GM23338 (cell line): ENCODE measurements around the gene PAPPA2.

Experiments used
- CREB1 ChIP-seq: fragments of 250-450 bp; sonication (Bioruptor Pico); IDR thresholded peaks from 2 replicates; pipeline ENCODE4 v1.5.0; 2020; ENCODE audit warnings: low read depth, mild to moderate bottlenecking, moderate library complexity
- CTCF ChIP-seq, 2 experiments: fragments of 200-600 bp in 1 of 2; sonication (generic) in 1 of 2; conservative IDR thresholded peaks; 2 replicates each; pipeline versions ENCODE4 v1.5.1 to v1.6.1; 2016 to 2017; ENCODE audit warnings: antibody characterized with exemption in 2 of 2, low read depth in 2 of 2, mild to moderate bottlenecking in 2 of 2, moderate library complexity in 1 of 2
- ETS1 ChIP-seq: IDR thresholded peaks from 2 replicates; pipeline ENCODE4 v1.6.1; 2016; ENCODE audit warnings: antibody characterized with exemption
- EZH2 ChIP-seq: fragments of 200-600 bp; sonication (generic); IDR thresholded peaks from one replicate; pipeline ENCODE4 v1.8.0; 2017; ENCODE audit warnings: antibody characterized with exemption, mild to moderate bottlenecking, low read depth; ENCODE audit not compliant: unreplicated experiment
- EZH2phosphoT487 ChIP-seq: fragments of 200-600 bp; sonication (generic); IDR thresholded peaks from one replicate; pipeline ENCODE4 v1.8.1; 2018; ENCODE audit warnings: antibody characterized with exemption; ENCODE audit not compliant: unreplicated experiment
- JUNB ChIP-seq: IDR thresholded peaks from one replicate; pipeline ENCODE4 v1.6.1; 2016; ENCODE audit warnings: antibody characterized with exemption; ENCODE audit not compliant: unreplicated experiment
- NANOG ChIP-seq: IDR thresholded peaks from 2 replicates; pipeline ENCODE4 v1.6.1; 2016; ENCODE audit warnings: antibody characterized with exemption, borderline replicate concordance
- POLR2AphosphoS5 ChIP-seq: IDR thresholded peaks from 2 replicates; pipeline ENCODE4 v1.6.1; 2016; ENCODE audit warnings: antibody characterized with exemption, low read depth
- REST ChIP-seq: IDR thresholded peaks from one replicate; pipeline ENCODE4 v1.6.1; 2018; ENCODE audit warnings: antibody characterized with exemption; ENCODE audit not compliant: unreplicated experiment
- STAT1 ChIP-seq: IDR thresholded peaks from one replicate; pipeline ENCODE4 v1.6.1; 2016; ENCODE audit warnings: antibody characterized with exemption; ENCODE audit not compliant: unreplicated experiment
- ZNF331 ChIP-seq: fragments of 250-450 bp; sonication (Bioruptor Pico); IDR thresholded peaks from 2 replicates; pipeline ENCODE4 v1.5.0; 2020; ENCODE audit warnings: low read depth, mild to moderate bottlenecking, moderate library complexity

GRCh38 chr1:176551146-176551545 is 88.2 kb downstream of the PAPPA2 start:
- TF ChIP-seq EZH2 (no peak), CTCF (conservative IDR thresholded peaks at IDR 0.05; ENCODE audit: low read depth in 2 of 2) (no peak), EZH2phosphoT487 (no peak), POLR2AphosphoS5 (no peak), JUNB (no peak), ZNF331 (CRISPR knock-in tag) (no peak), REST (no peak), STAT1 (no peak), ETS1 (no peak), CREB1 (CRISPR knock-in tag) (no peak), NANOG (no peak)
